HepG2 (cell line): ENCODE data around the gene EMP2.

ENCODE experiments used
- REPIN1 ChIP-seq: sonication (generic); formaldehyde crosslinking; IDR thresholded peaks from 2 replicates; pipeline ENCODE4 v1.8.0; 2022; ENCODE audit warnings: missing genetic modification reagents, low read depth, mild to moderate bottlenecking, borderline replicate concordance
- ZKSCAN1 ChIP-seq: fragments of 150-350 bp; IDR thresholded peaks from 2 replicates; pipeline ENCODE4 v1.6.1; 2014; ENCODE audit warnings: low read length
- TF ChIP-seq, protein P1 (sequence below), 2 experiments: sonication (generic) in 1 of 2; formaldehyde crosslinking in 1 of 2; IDR thresholded peaks; 2 replicates each; pipeline versions ENCODE4 v1.5.1 to v1.6.1; 2011 to 2020; ENCODE audit warnings: borderline replicate concordance in 1 of 2, low read depth in 1 of 2, low read length in 1 of 2, mild to moderate bottlenecking in 1 of 2, missing genetic modification reagents in 1 of 2, moderate library complexity in 1 of 2
- TF ChIP-seq, protein P2 (sequence below): sonication (generic); formaldehyde crosslinking; IDR thresholded peaks from 2 replicates; pipeline ENCODE4 v1.5.0; 2020; ENCODE audit warnings: mild to moderate bottlenecking, missing genetic modification reagents, moderate library complexity
- TF ChIP-seq, protein P3 (sequence below): sonication (generic); formaldehyde crosslinking; IDR thresholded peaks from 2 replicates; pipeline ENCODE4 v1.4.0; 2020; ENCODE audit warnings: missing genetic modification reagents

- no peak for TF ChIP-seq ZKSCAN1
- TF ChIP-seq, protein P1, sequence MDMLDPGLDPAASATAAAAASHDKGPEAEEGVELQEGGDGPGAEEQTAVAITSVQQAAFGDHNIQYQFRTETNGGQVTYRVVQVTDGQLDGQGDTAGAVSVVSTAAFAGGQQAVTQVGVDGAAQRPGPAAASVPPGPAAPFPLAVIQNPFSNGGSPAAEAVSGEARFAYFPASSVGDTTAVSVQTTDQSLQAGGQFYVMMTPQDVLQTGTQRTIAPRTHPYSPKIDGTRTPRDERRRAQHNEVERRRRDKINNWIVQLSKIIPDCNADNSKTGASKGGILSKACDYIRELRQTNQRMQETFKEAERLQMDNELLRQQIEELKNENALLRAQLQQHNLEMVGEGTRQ (IDR thresholded peaks at IDR 0.05; ENCODE audit: low read depth, low read length), result no peak
- TF ChIP-seq, protein P1 (CRISPR knock-in tag; IDR thresholded peaks at IDR 0.05; ENCODE audit: borderline replicate concordance), result no peak
- TF ChIP-seq, protein P2, sequence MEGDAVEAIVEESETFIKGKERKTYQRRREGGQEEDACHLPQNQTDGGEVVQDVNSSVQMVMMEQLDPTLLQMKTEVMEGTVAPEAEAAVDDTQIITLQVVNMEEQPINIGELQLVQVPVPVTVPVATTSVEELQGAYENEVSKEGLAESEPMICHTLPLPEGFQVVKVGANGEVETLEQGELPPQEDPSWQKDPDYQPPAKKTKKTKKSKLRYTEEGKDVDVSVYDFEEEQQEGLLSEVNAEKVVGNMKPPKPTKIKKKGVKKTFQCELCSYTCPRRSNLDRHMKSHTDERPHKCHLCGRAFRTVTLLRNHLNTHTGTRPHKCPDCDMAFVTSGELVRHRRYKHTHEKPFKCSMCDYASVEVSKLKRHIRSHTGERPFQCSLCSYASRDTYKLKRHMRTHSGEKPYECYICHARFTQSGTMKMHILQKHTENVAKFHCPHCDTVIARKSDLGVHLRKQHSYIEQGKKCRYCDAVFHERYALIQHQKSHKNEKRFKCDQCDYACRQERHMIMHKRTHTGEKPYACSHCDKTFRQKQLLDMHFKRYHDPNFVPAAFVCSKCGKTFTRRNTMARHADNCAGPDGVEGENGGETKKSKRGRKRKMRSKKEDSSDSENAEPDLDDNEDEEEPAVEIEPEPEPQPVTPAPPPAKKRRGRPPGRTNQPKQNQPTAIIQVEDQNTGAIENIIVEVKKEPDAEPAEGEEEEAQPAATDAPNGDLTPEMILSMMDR (CRISPR knock-in tag), result no peak
- TF ChIP-seq REPIN1, result no peak
- TF ChIP-seq, protein P3, sequence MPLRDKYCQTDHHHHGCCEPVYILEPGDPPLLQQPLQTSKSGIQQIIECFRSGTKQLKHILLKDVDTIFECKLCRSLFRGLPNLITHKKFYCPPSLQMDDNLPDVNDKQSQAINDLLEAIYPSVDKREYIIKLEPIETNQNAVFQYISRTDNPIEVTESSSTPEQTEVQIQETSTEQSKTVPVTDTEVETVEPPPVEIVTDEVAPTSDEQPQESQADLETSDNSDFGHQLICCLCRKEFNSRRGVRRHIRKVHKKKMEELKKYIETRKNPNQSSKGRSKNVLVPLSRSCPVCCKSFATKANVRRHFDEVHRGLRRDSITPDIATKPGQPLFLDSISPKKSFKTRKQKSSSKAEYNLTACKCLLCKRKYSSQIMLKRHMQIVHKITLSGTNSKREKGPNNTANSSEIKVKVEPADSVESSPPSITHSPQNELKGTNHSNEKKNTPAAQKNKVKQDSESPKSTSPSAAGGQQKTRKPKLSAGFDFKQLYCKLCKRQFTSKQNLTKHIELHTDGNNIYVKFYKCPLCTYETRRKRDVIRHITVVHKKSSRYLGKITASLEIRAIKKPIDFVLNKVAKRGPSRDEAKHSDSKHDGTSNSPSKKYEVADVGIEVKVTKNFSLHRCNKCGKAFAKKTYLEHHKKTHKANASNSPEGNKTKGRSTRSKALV (CRISPR knock-in tag), result no peak
Observed at GRCh38 chr16:10580883-10581247, 467 bp upstream of the EMP2 start.
